ENCODE data around the gene NR2C1. TPM values are rescaled to one million over a fixed set of nuclear protein-coding genes. Genes with fewer than 3 reads are reported as not detected.
"Not testable (repeated sequence)": the region's sequence is repeated elsewhere in the genome, so short reads cannot be mapped to it uniquely, and the experiment has no call there.

The NR2C1 gene
- total and polyA plus RNA-seq, 2 donors, result 42.3 to 123 TPM

GRCh38 chr12:95096378-95096777 is 23.0 kb upstream of the NR2C1 start:
- H3K27ac ChIP-seq (ENCODE audit: low read depth in 1 of 2, low read length in 1 of 2), result no peak overlapping the region
- H3K36me3 ChIP-seq (ENCODE audit: control insufficient read depth in 2 of 2, insufficient read depth in 2 of 2, low read length in 1 of 2), result peaks cover 0 to 3% of the 10 kb centered on the region in 2 donors
- no peak for DNase-seq (ENCODE audit: low read depth in 6 of 9, low spot score in 9 of 9)
- H3K4me1 ChIP-seq (ENCODE audit: control insufficient read depth in 2 of 2, insufficient read depth in 2 of 2, low read length in 2 of 2), result no peaks in the 10 kb centered on the region
- no peak overlapping the region for H3K4me3 ChIP-seq (ENCODE audit: low read length in 2 of 2)
- no peaks in the 10 kb centered on the region for H3K27me3 ChIP-seq (ENCODE audit: control insufficient read depth in 2 of 2, insufficient read depth in 1 of 2, low read length in 1 of 2)
- H3K9me3 ChIP-seq (ENCODE audit: control insufficient read depth in 2 of 2, insufficient read depth in 1 of 2, low read length in 1 of 2), result no peaks in the 10 kb centered on the region
- 97% methylated on average over 2 of the region's 2 CpGs for WGBS

DNA sequence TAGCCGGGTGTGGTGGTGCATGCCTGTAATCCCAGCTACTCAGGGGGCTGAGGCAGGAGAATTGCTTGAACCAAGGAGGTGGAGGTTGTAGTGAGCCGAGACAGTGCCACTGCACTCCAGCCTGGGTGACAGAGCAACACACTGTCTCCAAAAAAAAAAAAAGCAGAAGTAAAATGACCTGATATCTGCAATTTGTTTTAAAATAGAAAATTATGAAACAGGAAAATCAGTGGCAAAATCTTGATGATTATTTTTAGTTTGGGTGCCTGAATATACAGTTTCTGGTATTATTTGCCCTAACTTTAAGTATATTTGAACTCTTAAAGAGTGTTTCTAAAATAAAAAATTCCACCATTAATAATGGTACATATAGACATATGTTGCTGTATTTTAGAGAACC is 22.4 kb upstream of the NR2C1 start:
- not testable (repeated sequence) for H3K27me3 ChIP-seq (ENCODE audit: control insufficient read depth in 2 of 2, insufficient read depth in 1 of 2, low read length in 1 of 2); H3K36me3 ChIP-seq (ENCODE audit: control insufficient read depth in 2 of 2, insufficient read depth in 2 of 2, low read length in 1 of 2); H3K9me3 ChIP-seq (ENCODE audit: control insufficient read depth in 2 of 2, insufficient read depth in 1 of 2, low read length in 1 of 2); H3K27ac ChIP-seq (ENCODE audit: low read depth in 1 of 2, low read length in 1 of 2); H3K4me1 ChIP-seq (ENCODE audit: control insufficient read depth in 2 of 2, insufficient read depth in 2 of 2, low read length in 2 of 2); H3K4me3 ChIP-seq (ENCODE audit: low read length in 2 of 2); DNase-seq (ENCODE audit: low read depth in 6 of 9, low spot score in 9 of 9)
- WGBS, result 89% methylated on average over 2 of the region's 2 CpGs

- H3K27me3 ChIP-seq (ENCODE audit: control insufficient read depth in 2 of 2, insufficient read depth in 1 of 2, low read length in 1 of 2), result no peaks in the 10 kb centered on the region
- no peak overlapping the region for H3K4me3 ChIP-seq (ENCODE audit: low read length in 2 of 2)
- 94% methylated on average over 1 of the region's 1 CpG for WGBS
- DNase-seq (ENCODE audit: low read depth in 6 of 9, low spot score in 9 of 9), result no peak
- no peaks in the 10 kb centered on the region for H3K36me3 ChIP-seq (ENCODE audit: control insufficient read depth in 2 of 2, insufficient read depth in 2 of 2, low read length in 1 of 2)
- no peak overlapping the region for H3K27ac ChIP-seq (ENCODE audit: low read depth in 1 of 2, low read length in 1 of 2)
- H3K9me3 ChIP-seq (ENCODE audit: control insufficient read depth in 2 of 2, insufficient read depth in 1 of 2, low read length in 1 of 2), result no peaks in the 10 kb centered on the region
- no peaks in the 10 kb centered on the region for H3K4me1 ChIP-seq (ENCODE audit: control insufficient read depth in 2 of 2, insufficient read depth in 2 of 2, low read length in 2 of 2)
Measured at GRCh38 chr12:95089462-95089861, 16.0 kb upstream of the NR2C1 start.

DNA sequence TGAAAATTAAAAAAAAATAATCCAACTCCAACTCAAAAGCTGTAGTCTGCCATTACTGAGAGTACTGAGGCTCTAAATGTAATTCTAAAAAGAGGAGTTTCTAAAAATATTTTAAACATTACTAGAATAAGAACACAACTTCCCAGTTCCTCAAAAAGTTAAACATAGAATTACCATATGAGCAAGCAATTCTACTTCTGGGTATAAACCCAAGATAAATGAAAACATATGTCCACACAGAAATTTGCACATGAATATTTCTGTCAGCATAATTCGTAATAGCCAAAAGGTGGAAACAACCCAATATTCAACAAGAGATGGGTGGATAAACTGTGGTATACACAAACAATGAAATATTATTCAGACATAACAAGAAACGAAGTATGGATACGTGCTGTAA is 15.0 kb upstream of the NR2C1 start:
- Histone ChIP-seq H3K4me3 (ENCODE audit: low read length in 2 of 2) (no peak overlapping the region), H3K27me3 (ENCODE audit: control insufficient read depth in 2 of 2, insufficient read depth in 1 of 2, low read length in 1 of 2) (no peaks in the 10 kb centered on the region), H3K9me3 (ENCODE audit: control insufficient read depth in 2 of 2, insufficient read depth in 1 of 2, low read length in 1 of 2) (no peaks in the 10 kb centered on the region), H3K4me1 (ENCODE audit: control insufficient read depth in 2 of 2, insufficient read depth in 2 of 2, low read length in 2 of 2) (no peaks in the 10 kb centered on the region), H3K27ac (ENCODE audit: low read depth in 1 of 2, low read length in 1 of 2) (no peak overlapping the region), H3K36me3 (ENCODE audit: control insufficient read depth in 2 of 2, insufficient read depth in 2 of 2, low read length in 1 of 2) (no peaks in the 10 kb centered on the region)
- no peak for DNase-seq (ENCODE audit: low read depth in 6 of 9, low spot score in 9 of 9)
- WGBS, result 95% methylated on average over 3 of the region's 3 CpGs

DNA sequence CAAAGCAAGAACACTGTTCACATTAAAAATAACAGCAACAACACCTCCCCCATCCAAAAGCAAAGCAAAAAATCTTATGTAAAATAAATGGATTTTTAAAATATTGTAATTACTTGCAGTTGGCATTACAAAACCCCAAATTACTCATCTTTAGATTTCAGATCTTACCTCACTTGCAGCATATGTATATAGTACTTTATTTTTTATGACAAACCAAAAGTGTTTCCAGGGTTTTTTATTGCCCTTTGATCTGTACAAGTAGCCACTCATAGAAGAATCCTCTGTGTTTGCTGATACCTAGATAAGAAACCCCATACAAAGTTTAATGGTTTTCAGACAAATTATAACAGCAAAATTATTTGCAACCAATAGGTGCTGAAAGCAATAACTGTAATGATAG is 12.2 kb upstream of the NR2C1 start:
- Histone ChIP-seq H3K4me3 (ENCODE audit: low read length in 2 of 2) (no peak overlapping the region), H3K4me1 (ENCODE audit: control insufficient read depth in 2 of 2, insufficient read depth in 2 of 2, low read length in 2 of 2) (no peaks in the 10 kb centered on the region)

GRCh38 chr12:95083938-95084337 is 10.5 kb upstream of the NR2C1 start:
- Histone ChIP-seq H3K4me1 (ENCODE audit: control insufficient read depth in 2 of 2, insufficient read depth in 2 of 2, low read length in 2 of 2) (no peaks in the 10 kb centered on the region), H3K4me3 (ENCODE audit: low read length in 2 of 2) (no peak overlapping the region), H3K27ac (ENCODE audit: low read depth in 1 of 2, low read length in 1 of 2) (no peak overlapping the region), H3K27me3 (ENCODE audit: control insufficient read depth in 2 of 2, insufficient read depth in 1 of 2, low read length in 1 of 2) (no peaks in the 10 kb centered on the region), H3K9me3 (ENCODE audit: control insufficient read depth in 2 of 2, insufficient read depth in 1 of 2, low read length in 1 of 2) (no peaks in the 10 kb centered on the region), H3K36me3 (ENCODE audit: control insufficient read depth in 2 of 2, insufficient read depth in 2 of 2, low read length in 1 of 2) (no peaks in the 10 kb centered on the region)
- no peak for DNase-seq (ENCODE audit: low read depth in 6 of 9, low spot score in 9 of 9)
- WGBS, result 88% methylated on average over 4 of the region's 4 CpGs

More for the DNA sequence above, 12.2 kb upstream of the NR2C1 start:
- no peaks in the 10 kb centered on the region for H3K9me3 ChIP-seq (ENCODE audit: control insufficient read depth in 2 of 2, insufficient read depth in 1 of 2, low read length in 1 of 2)
- DNase-seq (ENCODE audit: low read depth in 6 of 9, low spot score in 9 of 9), result no peak
- no peaks in the 10 kb centered on the region for H3K27me3 ChIP-seq (ENCODE audit: control insufficient read depth in 2 of 2, insufficient read depth in 1 of 2, low read length in 1 of 2)
- H3K27ac ChIP-seq (ENCODE audit: low read depth in 1 of 2, low read length in 1 of 2), result no peak overlapping the region
- no peaks in the 10 kb centered on the region for H3K36me3 ChIP-seq (ENCODE audit: control insufficient read depth in 2 of 2, insufficient read depth in 2 of 2, low read length in 1 of 2)

DNA sequence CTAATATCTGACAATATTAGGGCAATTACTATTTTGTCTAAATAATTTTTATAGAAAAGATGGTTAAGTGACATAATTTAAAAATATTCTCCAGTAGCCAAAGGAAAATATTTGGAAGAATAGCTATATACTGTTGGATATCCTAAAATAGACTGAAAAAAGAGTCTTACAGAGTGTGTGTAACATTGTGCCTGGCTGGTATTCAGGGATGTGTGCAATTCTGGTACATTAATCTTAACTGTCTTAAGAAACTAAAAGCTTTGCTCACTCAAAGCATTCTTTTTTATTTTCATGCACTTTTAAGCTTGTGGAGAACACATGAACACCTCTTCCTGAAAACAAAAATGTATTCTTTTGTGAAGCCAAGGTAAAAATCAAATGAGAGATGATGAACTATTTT is 10.1 kb upstream of the NR2C1 start:
- H3K4me3 ChIP-seq (ENCODE audit: low read length in 2 of 2), result no peak overlapping the region
- no peaks in the 10 kb centered on the region for H3K4me1 ChIP-seq (ENCODE audit: control insufficient read depth in 2 of 2, insufficient read depth in 2 of 2, low read length in 2 of 2)
- H3K27me3 ChIP-seq (ENCODE audit: control insufficient read depth in 2 of 2, insufficient read depth in 1 of 2, low read length in 1 of 2), result no peaks in the 10 kb centered on the region
- no peaks in the 10 kb centered on the region for H3K9me3 ChIP-seq (ENCODE audit: control insufficient read depth in 2 of 2, insufficient read depth in 1 of 2, low read length in 1 of 2)
- no peak for DNase-seq (ENCODE audit: low read depth in 6 of 9, low spot score in 9 of 9)
- no peak overlapping the region for H3K27ac ChIP-seq (ENCODE audit: low read depth in 1 of 2, low read length in 1 of 2)
- H3K36me3 ChIP-seq (ENCODE audit: control insufficient read depth in 2 of 2, insufficient read depth in 2 of 2, low read length in 1 of 2), result no peaks in the 10 kb centered on the region

DNA sequence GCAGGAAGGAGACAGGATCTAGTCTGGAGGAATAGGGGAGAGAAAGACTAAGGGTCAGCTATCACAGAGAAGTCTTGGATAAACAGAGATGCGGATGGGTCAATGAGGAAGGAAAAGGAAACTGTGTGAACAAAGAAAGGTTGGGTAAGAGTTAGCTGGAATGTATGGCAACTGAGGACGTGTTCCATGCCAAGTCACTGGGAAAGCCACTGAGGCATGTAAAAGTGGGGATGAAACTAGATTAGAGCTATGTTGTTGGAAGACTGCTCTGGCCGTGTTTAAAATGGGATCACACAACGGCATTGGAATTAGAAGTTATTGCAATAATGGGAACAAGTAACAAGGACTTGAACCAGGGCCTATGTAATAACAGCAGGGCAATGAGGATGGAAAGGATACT is 3.9 kb upstream of the NR2C1 start:
- no peaks in the 10 kb centered on the region for H3K27me3 ChIP-seq (ENCODE audit: control insufficient read depth in 2 of 2, insufficient read depth in 1 of 2, low read length in 1 of 2)
- H3K36me3 ChIP-seq (ENCODE audit: control insufficient read depth in 2 of 2, insufficient read depth in 2 of 2, low read length in 1 of 2), result no peaks in the 10 kb centered on the region
- peaks cover 0 to 3% of the 10 kb centered on the region in 2 donors for H3K9me3 ChIP-seq (ENCODE audit: control insufficient read depth in 2 of 2, insufficient read depth in 1 of 2, low read length in 1 of 2)
- no peak overlapping the region for H3K4me3 ChIP-seq (ENCODE audit: low read length in 2 of 2)
- WGBS, result 97% methylated on average over 4 of the region's 4 CpGs
- H3K4me1 ChIP-seq (ENCODE audit: control insufficient read depth in 2 of 2, insufficient read depth in 2 of 2, low read length in 2 of 2), result no peaks in the 10 kb centered on the region
- no peak overlapping the region for H3K27ac ChIP-seq (ENCODE audit: low read depth in 1 of 2, low read length in 1 of 2)
- no peak for DNase-seq (ENCODE audit: low read depth in 6 of 9, low spot score in 9 of 9)

DNA sequence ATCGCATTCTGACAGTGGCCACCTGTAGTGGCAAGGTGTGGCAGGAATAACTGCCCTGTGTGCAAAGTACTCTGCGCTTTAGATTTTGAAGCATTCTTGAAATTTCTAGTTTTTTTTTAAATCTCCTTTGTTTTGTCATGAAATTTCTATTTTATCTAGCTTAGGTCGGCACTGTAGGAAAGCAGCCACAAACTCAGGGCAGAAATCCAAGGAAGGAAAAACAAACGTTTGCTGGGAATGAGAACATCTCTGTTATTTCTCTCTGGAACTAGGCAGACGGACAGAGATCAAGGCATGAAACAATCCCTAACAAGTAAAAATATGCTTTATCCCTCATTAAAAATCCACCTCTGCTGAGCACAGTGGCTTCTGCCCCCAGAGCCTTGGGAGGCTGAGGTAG is 1.3 kb upstream of the NR2C1 start:
- 96% methylated on average over 5 of the region's 5 CpGs for WGBS
- no peak for DNase-seq (ENCODE audit: low read depth in 6 of 9, low spot score in 9 of 9)

More for the DNA sequence above, 1.3 kb upstream of the NR2C1 start:
- H3K4me3 ChIP-seq (ENCODE audit: low read length in 2 of 2), result no peak overlapping the region
- no peaks in the 10 kb centered on the region for H3K4me1 ChIP-seq (ENCODE audit: control insufficient read depth in 2 of 2, insufficient read depth in 2 of 2, low read length in 2 of 2)
- no peaks in the 10 kb centered on the region for H3K36me3 ChIP-seq (ENCODE audit: control insufficient read depth in 2 of 2, insufficient read depth in 2 of 2, low read length in 1 of 2)
- H3K27ac ChIP-seq (ENCODE audit: low read depth in 1 of 2, low read length in 1 of 2), result no peak overlapping the region
- peaks cover 0 to 3% of the 10 kb centered on the region in 2 donors for H3K9me3 ChIP-seq (ENCODE audit: control insufficient read depth in 2 of 2, insufficient read depth in 1 of 2, low read length in 1 of 2)
- H3K27me3 ChIP-seq (ENCODE audit: control insufficient read depth in 2 of 2, insufficient read depth in 1 of 2, low read length in 1 of 2), result no peaks in the 10 kb centered on the region

Data from thymus (tissue), 11 donors.